ENCODE results near the gene GCK. TPM values are rescaled to one million over a fixed set of nuclear protein-coding genes. Genes with fewer than 3 reads are reported as not detected.
"Not testable (repeated sequence)": the region's sequence is repeated elsewhere in the genome, so short reads cannot be mapped to it uniquely, and the experiment has no call there.

GCK gene
- total RNA-seq, 1 experiment from 2014 or later = not detected

DNA sequence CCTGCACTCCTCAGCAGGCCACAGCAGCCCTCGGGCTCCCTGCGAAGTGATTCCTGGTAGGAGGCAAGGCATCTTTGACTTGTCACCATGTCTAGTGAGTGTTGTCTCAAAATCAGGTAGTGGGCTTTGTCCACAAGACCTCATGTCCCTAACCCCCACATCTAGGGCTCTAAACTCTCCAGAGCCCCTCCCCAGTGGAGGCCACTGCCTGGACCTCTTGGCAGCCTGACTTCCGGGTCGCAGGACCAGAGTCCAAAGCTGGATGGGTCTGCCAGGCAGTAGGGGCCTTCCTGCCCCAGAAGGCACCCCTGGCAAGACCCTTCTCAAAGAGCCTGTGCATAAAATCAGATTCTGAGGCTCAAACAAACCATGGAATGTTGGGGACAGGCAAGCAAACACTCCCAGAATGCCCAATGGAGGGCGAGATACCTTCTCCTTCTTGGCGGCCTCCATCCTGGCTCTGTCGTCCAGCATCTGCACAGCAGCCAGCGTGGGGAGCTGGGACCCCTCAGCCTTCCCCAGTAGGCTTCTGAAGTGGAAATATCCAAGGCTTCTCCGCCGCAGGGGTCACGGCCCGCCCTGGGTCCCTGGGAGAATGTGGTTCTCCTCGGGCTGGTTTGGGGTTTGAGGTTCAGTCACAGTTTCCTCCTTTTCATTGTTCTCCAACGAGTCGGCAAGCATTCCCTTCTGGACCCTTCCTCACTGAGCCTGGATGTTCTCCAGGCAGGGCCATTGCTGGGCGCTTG is 586 bp downstream of the GCK start:
- DNase-seq (ENCODE audit: low spot score) = no peak
- in situ Hi-C loops (cut with HindIII; ENCODE audit: low sequenced_read_pairs) = no loop called here

DNA sequence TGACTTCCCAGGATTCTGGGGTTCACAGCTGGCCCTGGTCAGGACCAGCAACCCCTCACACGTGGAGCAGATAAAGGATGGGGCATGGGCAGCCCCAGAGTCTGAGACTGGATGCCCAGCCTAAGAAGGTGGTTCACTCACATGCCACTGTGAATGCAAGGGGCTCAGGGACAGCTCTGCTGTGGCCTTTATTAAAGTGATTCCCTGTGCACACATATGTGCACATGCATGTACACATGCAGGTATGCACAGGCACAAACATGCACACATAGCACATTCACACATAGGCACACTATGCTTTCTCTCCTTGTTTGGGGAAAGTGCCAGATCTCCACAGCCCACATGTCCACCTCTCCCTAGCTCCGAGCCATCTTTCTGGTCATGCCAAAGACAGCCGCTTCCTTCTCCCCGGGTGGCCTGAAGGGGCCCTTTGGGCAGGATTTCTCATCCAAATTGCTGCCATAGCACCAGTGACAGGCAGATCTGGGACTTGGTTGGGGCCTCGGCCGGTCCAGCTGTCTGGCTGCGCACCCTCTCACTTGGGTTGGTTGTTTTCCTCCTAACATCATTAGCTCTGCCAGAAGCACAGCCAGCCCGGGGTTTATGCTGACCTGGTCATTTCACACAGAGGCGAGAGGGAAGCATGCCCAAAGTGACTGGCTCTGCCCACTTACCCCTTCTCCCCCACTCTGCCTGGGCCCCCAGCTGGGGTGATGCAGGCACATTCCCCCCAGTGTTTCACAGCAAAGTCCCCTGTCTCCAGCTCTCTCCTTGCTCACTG is 1.4 kb downstream of the GCK start:
- in situ Hi-C loops (cut with HindIII; ENCODE audit: low sequenced_read_pairs) = no loop called here

DNA sequence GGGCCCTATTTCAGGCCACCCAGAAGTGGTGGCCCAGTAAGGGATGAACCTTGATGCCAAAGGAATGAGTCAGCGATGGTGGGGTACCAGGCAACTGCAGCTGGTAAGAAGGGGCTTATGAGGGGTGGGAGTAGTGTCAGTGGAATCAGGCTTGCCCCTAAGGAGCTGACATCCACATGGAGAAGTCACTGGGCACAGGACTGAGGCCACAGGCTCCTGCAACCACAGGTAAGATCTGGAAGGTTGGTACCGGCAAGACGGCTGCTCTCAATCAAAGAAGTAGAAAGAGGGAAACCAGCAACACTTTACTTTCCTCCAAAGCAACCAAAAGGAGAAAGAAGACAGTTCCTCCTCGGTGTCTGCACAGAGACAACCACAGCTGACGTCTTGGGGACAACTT is 2.5 kb downstream of the GCK start:
- in situ Hi-C loops (cut with HindIII; ENCODE audit: low sequenced_read_pairs) = no loop called here

More for the DNA sequence above, 1.4 kb downstream of the GCK start:
- DNase-seq (ENCODE audit: low spot score) = peak; percentile 67

DNA sequence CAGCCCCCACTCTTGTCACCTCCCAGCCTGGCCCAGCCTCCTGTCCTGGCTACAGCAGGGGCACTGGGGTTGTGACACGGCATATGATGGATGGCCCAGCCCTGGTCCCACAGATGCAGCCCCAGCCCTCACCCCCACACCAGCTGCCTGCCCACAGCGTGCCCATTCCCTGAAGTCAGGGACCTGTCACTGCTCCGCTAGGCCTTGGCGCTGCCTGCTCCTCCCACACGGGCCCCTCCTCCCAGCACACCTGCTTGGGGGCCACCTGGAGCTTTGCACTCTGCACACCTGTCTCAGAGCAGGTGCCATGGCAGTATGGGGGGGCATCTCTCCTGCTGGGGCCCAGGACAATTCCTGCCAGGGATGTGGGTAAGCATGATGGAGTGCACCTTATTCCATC is 3.5 kb downstream of the GCK start:
- in situ Hi-C loops (cut with HindIII; ENCODE audit: low sequenced_read_pairs) = no loop called here
- no peak for DNase-seq (ENCODE audit: low spot score)

More for the DNA sequence above, 2.5 kb downstream of the GCK start:
- DNase-seq (ENCODE audit: low spot score) = no peak

DNA sequence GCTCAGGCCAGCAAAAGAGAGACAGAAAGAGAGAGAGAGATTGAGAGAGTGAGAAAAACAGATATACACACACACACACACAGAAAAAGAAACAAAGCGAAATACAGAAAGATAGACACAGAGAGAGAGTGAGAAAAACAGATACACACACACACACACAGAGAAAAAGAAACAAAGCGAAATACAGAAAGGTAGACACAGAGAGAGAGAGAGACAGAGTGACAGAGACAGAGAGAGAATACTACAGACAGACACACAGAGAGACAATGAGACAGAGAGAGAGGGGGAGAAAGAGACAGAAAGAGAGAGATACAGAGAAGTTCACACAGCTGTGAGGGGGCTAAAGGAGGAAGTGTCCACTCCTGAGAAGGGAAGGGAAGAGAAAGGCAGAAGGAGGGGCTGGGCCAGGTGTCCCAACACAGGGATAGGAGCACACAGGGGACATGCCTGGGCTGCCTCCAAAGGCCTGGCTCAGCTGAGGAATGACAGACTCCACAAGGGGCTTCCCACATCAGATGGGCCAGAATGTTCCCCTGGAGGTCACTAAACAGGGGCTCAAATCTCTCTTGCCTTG is 4.3 kb downstream of the GCK start:
- DNase-seq (ENCODE audit: low spot score) = no peak
- in situ Hi-C loops (cut with HindIII; ENCODE audit: low sequenced_read_pairs) = no loop called here

DNA sequence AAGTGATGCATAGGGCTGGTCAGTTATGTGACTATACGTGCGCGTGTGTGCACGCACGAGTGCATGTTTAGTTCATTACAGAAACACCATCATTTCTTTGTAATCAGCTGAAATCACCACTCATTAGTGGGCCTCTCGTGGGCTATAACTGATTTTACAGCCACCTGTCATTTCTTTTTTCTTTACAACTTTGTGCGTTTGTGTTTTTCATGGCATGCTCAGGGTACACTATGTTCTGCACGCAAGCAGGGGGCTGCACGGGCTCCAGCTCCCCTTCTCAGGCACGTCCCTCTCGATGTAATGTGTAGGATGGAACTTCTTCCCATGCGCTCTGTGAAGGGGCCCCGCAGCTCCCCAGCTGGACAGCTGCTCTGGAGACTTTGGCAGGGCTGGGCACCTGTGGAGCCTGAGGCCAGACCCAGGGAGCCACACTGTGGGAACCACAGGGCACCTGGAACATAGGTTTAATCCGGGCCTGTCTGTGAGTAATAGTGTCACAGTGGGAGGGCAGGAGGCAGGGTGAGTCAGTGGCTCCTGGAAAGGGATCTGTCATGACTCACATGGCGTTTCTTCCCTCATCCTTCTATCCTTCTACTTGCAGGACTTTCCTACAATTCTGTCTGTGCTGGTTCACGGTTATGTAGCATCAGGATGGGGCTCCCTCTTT is 4.9 kb downstream of the GCK start:
- no peak for DNase-seq (ENCODE audit: low spot score)
- in situ Hi-C loops (cut with HindIII; ENCODE audit: low sequenced_read_pairs) = no loop called here

DNA sequence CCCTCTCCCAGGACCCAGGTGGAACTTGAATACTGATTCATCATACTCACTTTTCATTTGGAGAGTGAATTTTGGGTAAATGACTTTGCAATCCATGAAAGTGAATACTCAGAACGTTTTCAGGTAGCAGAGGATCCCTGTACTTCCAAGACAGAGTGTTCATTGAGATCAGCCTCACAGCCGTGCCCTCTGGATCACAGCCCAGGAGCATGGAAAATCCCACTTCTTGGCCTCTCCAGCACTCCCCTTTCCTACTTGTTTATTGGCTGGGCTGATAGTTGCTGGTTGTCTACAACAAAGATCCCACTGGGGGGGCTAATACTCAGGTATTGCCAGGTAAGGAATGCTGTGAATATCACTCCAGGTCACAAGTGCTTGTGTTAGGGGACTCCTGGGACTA is 5.9 kb downstream of the GCK start:
- DNase-seq (ENCODE audit: low spot score) = peak; percentile 93
- in situ Hi-C loops (cut with HindIII; ENCODE audit: low sequenced_read_pairs) = no loop called here

DNA sequence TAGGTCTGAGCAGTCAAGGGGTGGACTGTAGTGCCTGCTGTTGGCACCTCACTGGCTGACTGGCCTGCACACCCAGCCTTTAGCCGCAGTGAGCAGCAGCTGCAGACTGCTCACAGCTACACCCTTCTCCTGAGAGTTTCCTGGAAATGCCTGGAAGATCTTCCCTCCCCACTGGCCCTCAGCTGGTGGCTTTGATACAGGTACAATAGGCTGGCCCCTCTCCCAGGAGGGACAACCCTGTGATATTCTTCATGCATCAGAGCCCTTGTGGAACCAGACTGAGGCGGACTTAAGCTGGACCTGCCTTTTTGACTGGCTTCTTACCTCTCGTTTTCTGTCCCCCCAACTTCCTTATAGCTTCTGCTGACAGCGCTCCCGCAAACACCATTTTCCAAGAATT is 6.4 kb downstream of the GCK start:
- in situ Hi-C loops (cut with HindIII; ENCODE audit: low sequenced_read_pairs) = no loop called here

DNA sequence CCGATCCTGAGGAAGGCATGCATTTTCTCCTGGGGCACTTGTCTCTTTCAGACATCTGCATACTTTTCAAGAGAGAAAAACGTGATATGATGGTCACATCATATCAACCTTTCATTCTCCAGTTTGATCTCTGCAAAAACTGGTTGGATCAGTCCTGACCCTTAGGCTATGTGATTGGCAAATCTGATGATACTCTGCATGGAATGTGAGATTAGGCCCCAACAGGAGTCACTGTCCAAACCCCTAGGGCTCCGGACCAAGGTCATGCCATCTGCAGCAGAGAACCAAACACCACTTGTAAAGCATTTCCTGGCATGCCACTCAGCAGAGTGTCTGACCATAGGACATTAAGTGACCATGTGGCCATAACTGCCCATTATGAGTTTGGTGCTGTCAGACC is 8.6 kb downstream of the GCK start:
- in situ Hi-C loops (cut with HindIII; ENCODE audit: low sequenced_read_pairs) = no loop called here

More for the DNA sequence above, 6.4 kb downstream of the GCK start:
- DNase-seq (ENCODE audit: low spot score) = no peak

DNA sequence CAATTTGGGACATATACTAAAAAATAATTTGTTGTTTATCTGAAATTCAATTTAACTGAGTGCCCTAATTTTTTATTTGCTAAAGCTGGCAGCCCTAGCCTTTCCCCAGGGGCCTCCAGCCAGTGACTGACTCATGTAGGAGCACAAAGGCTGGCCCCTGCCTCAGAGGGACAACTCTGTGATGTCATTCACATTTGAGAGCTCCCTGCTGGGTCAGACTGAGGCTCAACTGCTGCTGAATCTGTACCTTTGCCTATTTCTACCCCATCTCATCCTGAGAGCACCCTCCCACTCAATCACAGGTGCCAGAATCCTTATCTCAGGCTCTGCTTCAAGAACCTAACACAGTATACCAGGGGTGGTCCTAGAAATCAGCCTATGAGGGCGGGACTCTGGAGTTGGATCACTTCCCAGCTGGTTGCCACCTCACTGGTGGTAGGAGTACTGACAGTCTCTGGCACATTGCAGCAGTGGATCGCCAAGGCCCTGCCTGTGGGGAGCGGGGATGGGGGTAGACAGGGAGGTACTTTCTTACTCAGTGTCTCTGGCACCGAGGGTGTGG is 11.6 kb downstream of the GCK start:
- DNase-seq (ENCODE audit: low spot score) = peak; percentile 35
- in situ Hi-C loops (cut with HindIII; ENCODE audit: low sequenced_read_pairs) = no loop called here

More for the DNA sequence above, 8.6 kb downstream of the GCK start:
- no peak for DNase-seq (ENCODE audit: low spot score)

DNA sequence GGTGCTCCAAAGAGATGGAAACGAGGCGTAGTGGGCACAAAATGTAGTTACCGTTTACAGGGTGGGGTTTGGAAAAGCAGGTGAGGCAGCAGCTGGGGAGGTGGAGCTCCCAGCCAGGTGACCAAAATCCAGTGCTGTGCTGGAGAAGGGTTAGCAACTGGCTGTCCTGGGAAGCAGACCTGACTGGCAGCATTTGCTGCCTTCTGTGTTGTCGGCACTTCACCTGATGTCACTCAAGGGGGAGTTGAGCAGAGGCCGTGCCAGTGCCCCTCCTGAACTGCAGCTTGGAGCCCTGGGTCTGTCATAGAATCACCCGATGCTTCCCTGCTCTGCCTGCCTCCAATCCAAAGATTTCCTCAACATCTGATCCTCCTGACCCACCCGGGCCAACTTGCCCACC is 12.8 kb downstream of the GCK start:
- no peak for DNase-seq (ENCODE audit: low spot score)
- in situ Hi-C loops (cut with HindIII; ENCODE audit: low sequenced_read_pairs) = no loop called here

DNA sequence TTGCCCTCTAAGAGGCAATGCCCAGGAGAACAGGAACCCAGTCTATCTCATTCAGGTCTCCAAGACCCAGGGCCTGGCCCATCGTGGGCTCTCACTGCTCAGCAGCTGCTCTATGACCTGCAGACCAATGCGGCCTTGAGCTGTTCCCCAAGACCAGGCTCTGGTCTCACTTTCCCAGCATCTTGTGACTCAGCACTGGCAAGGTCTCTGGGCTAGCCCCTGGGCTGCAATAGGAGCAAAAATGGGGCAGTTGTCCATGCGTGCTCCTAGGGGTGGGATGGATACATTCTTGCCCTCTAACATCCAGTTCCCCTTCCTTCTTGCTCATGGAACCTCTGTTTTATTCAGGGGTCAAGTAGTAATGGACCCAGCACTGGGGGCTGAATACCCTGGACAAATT is 13.5 kb downstream of the GCK start:
- DNase-seq (ENCODE audit: low spot score) = no peak
- in situ Hi-C loops (cut with HindIII; ENCODE audit: low sequenced_read_pairs) = no loop called here

DNA sequence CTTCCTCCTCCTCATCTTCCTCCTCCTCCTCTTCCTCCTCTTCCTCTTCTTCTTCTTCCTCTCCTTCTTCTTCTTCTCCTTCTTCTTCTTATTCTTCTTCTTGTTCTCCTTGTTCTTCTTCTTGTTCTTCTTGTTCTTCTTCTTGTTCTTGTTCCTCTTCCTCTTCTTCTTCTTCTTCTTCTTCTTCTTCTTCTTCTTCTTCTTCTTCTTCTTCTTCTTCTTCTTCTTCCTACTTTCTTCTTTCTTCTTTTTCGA is 14.6 kb downstream of the GCK start:
- in situ Hi-C loops (cut with HindIII; ENCODE audit: low sequenced_read_pairs) = not testable (repeated sequence)

DNA sequence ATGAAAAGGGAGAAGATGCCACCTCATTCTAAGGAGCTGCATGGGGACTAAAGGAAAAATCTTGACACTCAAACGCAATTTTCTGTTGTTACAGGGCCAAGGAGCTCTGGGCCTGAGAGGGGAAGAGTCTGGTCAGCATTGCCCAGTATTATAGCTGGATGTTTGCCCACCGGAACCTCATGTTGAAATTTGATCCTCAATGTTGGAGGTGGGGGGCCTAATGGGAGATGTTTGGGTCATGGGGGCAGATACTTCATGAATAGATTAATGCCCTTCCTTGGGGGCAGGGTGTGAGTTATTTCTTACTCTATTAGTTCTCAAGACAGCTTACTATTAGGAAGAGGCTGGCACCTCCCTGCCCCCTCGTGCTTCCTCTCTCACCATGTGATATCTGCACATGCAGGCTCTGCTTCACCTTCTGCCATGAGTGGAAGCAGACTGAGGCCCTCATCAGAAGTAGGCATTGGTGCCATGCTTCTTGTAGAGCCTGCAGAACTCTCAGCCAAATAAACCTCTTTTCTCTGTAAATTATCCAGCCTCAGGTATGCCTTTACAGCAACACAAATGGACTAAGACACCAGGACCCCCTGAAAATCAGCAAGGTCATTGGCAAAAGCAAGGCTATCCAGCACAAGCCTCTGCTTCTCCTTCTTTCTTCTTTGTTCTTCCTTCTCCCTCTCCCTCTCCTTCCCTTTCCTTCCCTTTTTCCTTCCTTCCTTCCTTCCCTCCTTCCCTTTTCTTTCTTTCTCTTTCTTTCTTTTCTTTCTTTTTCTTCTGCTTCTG is 15.1 kb downstream of the GCK start:
- no peak for DNase-seq (ENCODE audit: low spot score)
- in situ Hi-C loops (cut with HindIII; ENCODE audit: low sequenced_read_pairs) = no loop called here

More for the DNA sequence above, 14.6 kb downstream of the GCK start:
- not testable (repeated sequence) for DNase-seq (ENCODE audit: low spot score)

DNA sequence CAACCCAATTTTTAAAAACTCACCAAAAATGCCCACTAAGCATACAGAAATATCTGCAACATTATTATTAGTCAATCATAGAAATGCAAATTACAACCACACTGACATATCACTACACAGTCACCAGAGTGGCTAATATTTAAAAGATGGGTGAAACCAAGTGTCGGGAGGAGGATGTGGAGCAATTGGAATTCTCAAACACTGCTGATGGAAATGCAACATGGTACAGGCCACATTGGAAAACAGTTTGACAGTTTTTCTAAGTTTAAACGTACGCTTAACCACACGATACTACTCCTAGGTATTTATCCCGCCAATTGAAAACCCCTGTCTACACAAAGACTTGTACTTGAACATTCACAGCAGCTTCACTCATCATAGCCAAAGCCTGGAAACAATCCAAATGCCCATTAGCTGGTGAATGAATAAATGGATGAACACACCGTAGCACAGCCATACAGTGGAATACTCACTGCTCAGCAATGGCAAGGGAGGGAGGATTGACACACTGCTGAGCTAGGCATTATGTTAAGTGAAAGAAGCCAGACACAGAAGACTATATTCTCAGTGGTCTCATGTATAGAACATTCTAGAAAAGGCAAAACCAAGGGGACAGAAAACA is 16.3 kb downstream of the GCK start:
- in situ Hi-C loops (cut with HindIII; ENCODE audit: low sequenced_read_pairs) = no loop called here
- DNase-seq (ENCODE audit: low spot score) = no peak

DNA sequence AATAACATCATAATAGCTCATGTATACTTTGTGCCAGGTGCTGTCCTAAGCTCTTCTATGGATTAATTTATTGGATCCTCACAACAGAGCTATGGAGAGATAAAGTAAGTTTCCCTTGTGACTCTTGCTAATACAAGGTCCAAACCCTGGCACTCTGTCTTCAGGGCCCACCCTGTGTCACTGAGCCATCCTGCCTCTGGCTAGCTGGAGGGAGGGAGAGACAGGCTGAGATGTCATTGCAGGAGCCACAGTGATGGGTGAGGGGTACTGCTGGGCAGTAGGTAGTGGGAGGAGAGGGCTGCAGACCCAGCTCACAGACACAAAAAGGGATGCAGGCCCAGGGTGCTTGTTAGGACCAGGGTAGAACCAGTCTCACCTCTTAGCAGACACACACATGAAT is 16.9 kb downstream of the GCK start:
- in situ Hi-C loops (cut with HindIII; ENCODE audit: low sequenced_read_pairs) = no loop called here
- DNase-seq (ENCODE audit: low spot score) = no peak

DNA sequence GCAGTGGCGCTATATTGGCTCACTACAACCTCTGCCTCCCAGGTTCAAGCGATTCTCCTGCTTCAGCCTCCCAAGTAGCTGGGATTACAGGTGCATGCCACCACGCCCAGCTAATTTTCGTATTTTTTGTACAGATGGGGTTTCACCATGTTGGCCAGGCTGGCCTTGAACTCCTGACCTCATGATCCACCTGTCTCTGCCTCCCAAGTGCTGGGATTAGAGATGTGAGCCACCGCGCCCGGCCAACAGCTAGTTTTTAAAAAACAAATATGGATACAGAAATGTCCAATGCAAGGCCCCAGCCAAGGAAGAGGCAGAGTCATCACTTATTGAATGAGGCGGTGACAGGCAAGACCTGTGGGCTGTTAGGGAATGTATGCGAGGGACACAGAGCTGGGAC is 17.3 kb downstream of the GCK start:
- DNase-seq (ENCODE audit: low spot score); in situ Hi-C loops (cut with HindIII; ENCODE audit: low sequenced_read_pairs): not testable (repeated sequence)

DNA sequence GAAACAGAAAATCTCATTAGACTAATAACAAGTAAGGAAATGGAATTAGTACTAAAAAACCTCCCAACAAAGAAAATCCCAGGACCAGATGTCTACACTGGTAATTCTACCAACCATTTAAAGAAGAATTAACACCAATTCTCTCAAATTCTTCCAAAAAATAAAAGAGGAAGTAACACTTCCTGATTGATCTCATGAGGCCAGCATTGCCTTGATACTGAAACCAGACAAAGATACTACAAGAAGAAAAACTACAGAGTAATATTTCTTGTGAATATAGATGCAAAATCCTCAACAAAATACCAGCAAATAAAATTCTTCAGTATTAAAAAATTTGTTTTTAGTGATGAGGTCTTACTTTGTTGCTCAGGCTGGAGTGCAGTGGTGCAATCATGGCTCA is 21.3 kb downstream of the GCK start:
- DNase-seq (ENCODE audit: low spot score) = no peak
- in situ Hi-C loops (cut with HindIII; ENCODE audit: low sequenced_read_pairs) = no loop called here

DNA sequence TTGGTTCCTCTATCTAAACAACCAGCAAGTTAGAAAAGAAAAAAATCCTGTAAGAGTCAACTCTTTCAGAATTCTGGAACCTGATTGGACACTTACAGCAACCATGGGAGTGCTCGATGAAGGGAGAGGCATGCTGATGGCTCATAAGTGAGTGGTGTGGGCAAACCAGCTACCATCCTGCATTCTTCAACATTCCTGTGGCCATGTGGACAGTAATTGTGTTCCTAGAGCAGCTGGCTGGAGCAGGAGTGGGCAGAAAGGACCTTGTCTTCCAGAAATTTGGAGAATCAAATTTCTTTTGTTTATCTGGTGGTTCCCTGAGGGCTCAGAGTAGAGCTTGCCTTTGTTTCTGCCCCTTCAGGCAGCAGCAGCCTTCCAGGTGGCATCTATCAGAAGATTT is 25.6 kb downstream of the GCK start:
- no peak for DNase-seq (ENCODE audit: low spot score)
- in situ Hi-C loops (cut with HindIII; ENCODE audit: low sequenced_read_pairs) = no loop called here
